ENCODE measurements around the gene DLG2.
A peak's percentile ranks its signal among the peaks of the same experiment; 100 is the strongest.
"Not testable (repeated sequence)": the region's sequence is repeated elsewhere in the genome, so short reads cannot be mapped to it uniquely, and the experiment has no call there.

The DLG2 gene

GRCh38 chr11:84993386-84993785 is 633.8 kb downstream of the DLG2 start:
- DNase-seq (ENCODE audit: low read depth) = no peak

DNA sequence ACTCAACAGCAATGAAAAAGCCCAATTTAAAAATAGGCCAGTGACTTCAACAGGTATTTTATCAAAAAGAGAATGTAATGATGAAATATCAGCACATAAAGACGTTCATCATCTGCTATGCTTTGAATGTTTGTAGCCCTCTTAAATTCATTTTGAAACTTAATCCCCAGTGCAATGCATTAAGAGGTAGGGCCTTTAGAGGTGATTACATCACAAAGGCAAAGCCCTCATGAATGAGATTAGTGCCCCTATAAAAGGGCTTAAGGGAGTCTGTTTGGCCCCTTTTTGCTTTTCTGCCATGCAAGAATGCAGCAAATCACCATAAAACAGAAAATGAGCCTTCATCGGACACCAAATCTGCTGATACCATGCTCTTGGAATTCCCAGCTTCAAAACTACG is 637.0 kb downstream of the DLG2 start:
- no peak for DNase-seq (ENCODE audit: low read depth)

GRCh38 chr11:84987686-84988187 is 639.4 kb downstream of the DLG2 start:
- DNase-seq (ENCODE audit: low read depth) = not testable (repeated sequence)

GRCh38 chr11:84981301-84981700 is 645.8 kb downstream of the DLG2 start:
- no peak for DNase-seq (ENCODE audit: low read depth)

GRCh38 chr11:84969103-84969502 is 658.0 kb downstream of the DLG2 start:
- DNase-seq (ENCODE audit: low read depth) = no peak

GRCh38 chr11:84965484-84965883 is 661.7 kb downstream of the DLG2 start:
- no peak for DNase-seq (ENCODE audit: low read depth)

- no peak for DNase-seq (ENCODE audit: low read depth)
These were observed 663.9 kb downstream of the DLG2 start for GRCh38 chr11:84963240-84963639.

GRCh38 chr11:84962018-84962417 is 665.1 kb downstream of the DLG2 start:
- DNase-seq (ENCODE audit: low read depth) = no peak

- DNase-seq (ENCODE audit: low read depth) = no peak
These were observed 668.8 kb downstream of the DLG2 start for GRCh38 chr11:84958295-84958694.

DNA sequence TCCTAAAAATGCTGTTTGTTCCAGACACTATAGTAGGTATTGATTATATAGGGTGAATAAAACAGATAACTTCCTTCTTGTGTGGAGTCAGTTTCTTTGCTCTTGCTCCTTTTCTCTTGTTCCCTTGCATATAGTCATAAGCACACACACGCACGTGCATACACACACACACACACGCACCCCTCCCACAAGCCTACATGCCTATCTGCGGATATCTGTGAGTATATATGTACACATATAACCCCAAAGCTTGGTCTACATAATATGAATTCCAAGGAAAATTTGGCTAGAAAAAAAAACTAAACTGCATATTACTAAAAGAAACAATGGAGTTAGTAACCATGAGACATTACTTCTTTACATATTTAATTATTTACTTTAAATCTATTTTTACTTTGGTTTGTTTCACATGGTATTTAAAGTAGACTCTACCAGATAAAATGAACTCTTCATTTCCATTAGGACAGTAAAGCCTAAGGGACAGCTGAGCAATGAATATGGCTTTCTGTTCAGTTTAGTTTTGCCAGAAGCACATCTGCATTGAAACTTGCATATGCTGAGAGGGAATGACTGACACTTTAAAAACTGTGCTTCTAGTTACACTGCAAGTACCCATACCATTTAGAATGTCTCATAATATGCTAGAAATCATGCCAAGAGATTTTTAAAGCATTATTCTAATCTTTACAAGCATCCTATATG is 676.4 kb downstream of the DLG2 start:
- DNase-seq (ENCODE audit: low read depth) = no peak

GRCh38 chr11:84947970-84948580 is 679.1 kb downstream of the DLG2 start:
- DNase-seq (ENCODE audit: low read depth) = no peak

DNA sequence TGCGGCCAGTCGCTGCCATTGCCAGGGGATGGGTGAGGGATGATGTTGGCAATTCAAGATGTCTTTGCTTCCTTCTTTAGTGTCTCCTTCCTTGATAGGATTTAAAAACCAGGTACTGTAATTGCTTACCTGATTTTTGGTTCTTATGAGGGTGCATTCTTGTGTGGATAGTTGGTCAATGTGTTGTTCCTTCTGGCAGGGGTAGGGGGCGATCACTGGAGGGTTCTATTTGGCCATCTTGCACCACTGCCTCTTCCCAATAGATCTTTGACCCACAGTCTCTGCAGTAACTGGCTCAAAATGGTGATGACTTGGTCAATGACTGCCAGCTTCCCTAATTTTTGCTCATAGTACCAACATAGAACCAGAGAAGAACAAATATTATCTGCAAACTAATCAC is 680.1 kb downstream of the DLG2 start:
- DNase-seq (ENCODE audit: low read depth) = no peak

GRCh38 chr11:84930863-84931262 is 696.3 kb downstream of the DLG2 start:
- DNase-seq (ENCODE audit: low read depth) = no peak

- no peak for DNase-seq (ENCODE audit: low read depth)
These were observed 697.4 kb downstream of the DLG2 start for GRCh38 chr11:84929738-84930137.

GRCh38 chr11:84924154-84924692 is 702.9 kb downstream of the DLG2 start:
- no peak for DNase-seq (ENCODE audit: low read depth)

GRCh38 chr11:84923489-84923888 is 703.7 kb downstream of the DLG2 start:
- no peak for DNase-seq (ENCODE audit: low read depth)

GRCh38 chr11:84922836-84923235 is 704.3 kb downstream of the DLG2 start:
- DNase-seq (ENCODE audit: low read depth) = no peak

GRCh38 chr11:84922212-84922805 is 704.8 kb downstream of the DLG2 start:
- DNase-seq (ENCODE audit: low read depth) = no peak

DNA sequence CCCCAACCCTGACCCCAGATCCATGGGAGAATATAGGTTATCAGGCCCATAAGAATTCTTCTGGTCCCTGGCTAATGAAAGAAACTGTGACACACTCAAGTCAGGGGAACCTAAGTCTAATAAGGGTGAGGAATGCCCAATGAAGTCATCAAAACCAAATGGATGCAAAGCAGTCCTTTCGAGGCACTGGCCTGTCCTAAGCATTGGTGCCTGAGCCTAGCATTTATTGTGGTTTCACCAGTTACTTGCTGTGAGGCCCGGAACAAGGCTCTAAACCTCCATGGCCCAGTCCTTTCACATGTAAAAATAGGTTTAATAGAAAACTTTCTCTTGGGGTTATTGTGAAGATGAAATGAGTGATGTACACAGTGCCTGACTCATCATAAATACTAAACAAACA is 712.6 kb downstream of the DLG2 start:
- DNase-seq (ENCODE audit: low read depth) = no peak

- no peak for DNase-seq (ENCODE audit: low read depth)
These were observed 717.4 kb downstream of the DLG2 start for GRCh38 chr11:84909740-84910139.

DNA sequence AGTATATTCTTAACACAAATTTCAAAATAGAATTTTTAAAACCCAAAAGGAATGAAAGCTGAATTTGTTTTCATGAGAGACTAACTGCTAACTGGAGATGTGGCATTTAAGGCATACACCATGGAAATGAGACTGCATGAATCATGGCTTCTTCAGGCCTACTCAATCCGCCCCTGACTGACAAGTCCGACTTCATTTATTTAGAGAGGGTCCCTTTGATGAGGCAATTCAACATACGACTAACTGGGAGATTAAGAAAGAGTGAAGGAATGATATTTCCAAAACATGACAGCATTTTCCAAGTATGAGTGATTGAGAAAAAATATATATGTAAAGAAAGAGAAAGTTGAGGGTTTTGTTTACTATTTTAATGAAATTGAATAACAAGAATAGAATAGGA is 720.1 kb downstream of the DLG2 start:
- peak; percentile 58 for DNase-seq (ENCODE audit: low read depth)

DNA sequence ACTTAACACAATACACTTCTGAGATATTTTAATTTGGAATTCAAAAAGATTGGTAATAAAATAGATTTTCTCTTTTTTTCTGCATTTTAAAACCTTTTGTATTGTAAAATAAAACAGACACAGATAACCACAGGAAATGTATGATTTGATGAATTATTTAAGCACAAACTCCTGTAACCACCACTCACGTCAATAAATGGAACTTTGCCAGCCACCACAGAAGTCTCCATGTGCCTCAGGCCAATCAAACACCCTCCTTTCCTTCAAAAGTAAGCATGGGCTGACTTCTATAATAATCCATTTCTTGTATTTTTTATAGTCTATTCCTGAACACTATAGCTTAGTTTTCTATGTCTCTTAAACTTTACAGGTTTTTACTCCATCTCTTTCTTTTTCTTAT is 721.7 kb downstream of the DLG2 start:
- DNase-seq (ENCODE audit: low read depth) = peak; percentile 15

DNA sequence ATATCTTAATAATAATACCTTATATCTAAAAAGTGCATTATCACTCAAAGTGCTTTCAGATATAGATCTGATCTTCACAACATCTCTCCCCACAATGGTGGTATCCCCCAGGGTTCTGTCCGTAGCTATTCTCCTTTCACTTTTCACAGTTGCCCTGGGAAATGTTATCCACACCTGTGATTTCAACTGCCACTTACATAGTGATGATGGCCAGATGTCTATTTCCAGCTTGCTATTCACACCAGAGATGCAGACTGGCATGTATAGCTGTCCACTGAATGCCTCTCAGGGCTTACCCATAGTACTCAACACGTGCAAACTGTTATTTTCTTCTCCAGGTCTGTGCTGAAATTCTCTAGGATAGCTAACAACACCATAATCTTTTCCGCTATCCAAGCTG is 724.7 kb downstream of the DLG2 start:
- no peak for DNase-seq (ENCODE audit: low read depth)
